Thyroid gland (tissue), 4 donors: ENCODE data around the gene NFIA. TPM values are rescaled to one million over a fixed set of nuclear protein-coding genes. Genes with fewer than 3 reads are reported as not detected.

Source experiments
- DNase-seq, 2 donors: peaks; one replicate each; pipeline ENCODE4 v3.0.0-alpha.2; 2019
- H3K27ac ChIP-seq, 3 donors: fragments of 200-600 bp; sonication (generic); 1 replicate in 2 of 3; 2 replicates in 1 of 3; pipeline ENCODE4 v1.5.1; 2016 to 2019; ENCODE audit warnings: mild to moderate bottlenecking in 1 of 3, moderate library complexity in 1 of 3
- H3K27me3 ChIP-seq: fragments of 200-600 bp; sonication (generic); one replicate; pipeline ENCODE4 v1.5.1; 2019
- H3K36me3 ChIP-seq, 2 donors: fragments of 200-600 bp; sonication (generic); one replicate each; pipeline ENCODE4 v1.5.1; 2016 to 2019
- H3K4me1 ChIP-seq, 2 donors: fragments of 200-600 bp; sonication (generic); one replicate each; pipeline ENCODE4 v1.5.1; 2017 to 2019
- H3K4me3 ChIP-seq, 3 donors: fragments of 200-600 bp; sonication (generic); replicated peaks in 1 of 3; 1 replicate in 2 of 3; 2 replicates in 1 of 3; pipeline ENCODE4 v1.5.1; 2016; ENCODE audit warnings: mild to moderate bottlenecking in 1 of 3
- H3K9me3 ChIP-seq: fragments of 200-600 bp; sonication (generic); one replicate; pipeline ENCODE4 v1.5.1; 2017
- CTCF ChIP-seq, 6 experiments: fragments of 200-600 bp in 3 of 6; fragments of 450-650 bp in 3 of 6; sonication (generic) in 3 of 6; IDR thresholded peaks; one replicate each; pipeline ENCODE4 v1.5.1; 2016 to 2019; ENCODE audit warnings: antibody characterized with exemption in 6 of 6, mild to moderate bottlenecking in 2 of 6, inconsistent platforms in 1 of 6, moderate library complexity in 1 of 6
- POLR2A ChIP-seq, 2 donors: fragments of 450-650 bp; IDR thresholded peaks; one replicate each; pipeline ENCODE4 v1.6.1; 2017; ENCODE audit warnings: antibody characterized with exemption in 2 of 2, mild to moderate bottlenecking in 2 of 2, moderate library complexity in 1 of 2
- WGBS, 2 donors: methylation state at CpG; one replicate each; pipeline ENCODE4 v1.1.5; 2017; 5-methylcytosine and 5-hydroxymethylcytosine counted together
- intact Hi-C: fragments of 100-400 bp; cut with DNase I; formaldehyde crosslinking; loops from one replicate; pipeline ENCODE4 v1.15.1; 2023
- total RNA-seq, 4 donors: library from RNA; depleted of rRNA; stranded (reverse); fragments of >200 nt; gene quantifications; one replicate each; pipeline ENCODE4 v1.2.3, GENCODE V29; 2016

Gene NFIA
- total RNA-seq, 4 donors from 2014 or later: 105 to 149 (median 118) TPM

GRCh38 chr1:61490924-61491323 lies 408.6 kb downstream of the NFIA start:
- no peaks in the 10 kb centered on the region for H3K27me3 ChIP-seq
- no peaks in the 10 kb centered on the region for H3K9me3 ChIP-seq
- no peak overlapping the region for H3K4me3 ChIP-seq
- intact Hi-C loops: no loop called here
- 78 to 82% methylated on average over 4 of the region's 4 CpGs for WGBS, 2 donors
- H3K4me1 ChIP-seq: no peaks in the 10 kb centered on the region
- no peaks in the 10 kb centered on the region for H3K36me3 ChIP-seq
- TF ChIP-seq POLR2A (IDR thresholded peaks at IDR 0.05) (no peak), CTCF (IDR thresholded peaks at IDR 0.05) (no peak)
- no peak for DNase-seq
- no peak overlapping the region for H3K27ac ChIP-seq

- intact Hi-C loops: no loop called here
- 75 to 79% methylated on average over 4 of the region's 4 CpGs for WGBS, 2 donors
- no peaks in the 10 kb centered on the region for H3K9me3 ChIP-seq
- no peak overlapping the region for H3K27ac ChIP-seq
- H3K4me3 ChIP-seq: no peak overlapping the region
- no peaks in the 10 kb centered on the region for H3K4me1 ChIP-seq
- no peaks in the 10 kb centered on the region for H3K36me3 ChIP-seq
- H3K27me3 ChIP-seq: no peaks in the 10 kb centered on the region
- no peak for DNase-seq
- TF ChIP-seq CTCF (IDR thresholded peaks at IDR 0.05) (no peak), POLR2A (IDR thresholded peaks at IDR 0.05) (no peak)
Observed at GRCh38 chr1:61491497-61491896, 409.1 kb downstream of the NFIA start.

- no peak overlapping the region for H3K27ac ChIP-seq
- WGBS, 2 donors: 82 to 85% methylated on average over 3 of the region's 3 CpGs
- no peaks in the 10 kb centered on the region for H3K27me3 ChIP-seq
- H3K4me3 ChIP-seq: no peak overlapping the region
- TF ChIP-seq POLR2A (IDR thresholded peaks at IDR 0.05): no peak
- TF ChIP-seq CTCF (IDR thresholded peaks at IDR 0.05): no peak
- H3K9me3 ChIP-seq: no peaks in the 10 kb centered on the region
- intact Hi-C loops: no loop called here
- H3K4me1 ChIP-seq: no peaks in the 10 kb centered on the region
- H3K36me3 ChIP-seq: no peaks in the 10 kb centered on the region
- no peak for DNase-seq
Observed at GRCh38 chr1:61494000-61494399, 411.6 kb downstream of the NFIA start.

GRCh38 chr1:61496501-61496900 lies 414.1 kb downstream of the NFIA start:
- no peak for DNase-seq
- Histone ChIP-seq H3K9me3 (no peaks in the 10 kb centered on the region), H3K4me3 (no peak overlapping the region), H3K4me1 (no peaks in the 10 kb centered on the region), H3K27ac (no peak overlapping the region), H3K36me3 (no peaks in the 10 kb centered on the region), H3K27me3 (no peaks in the 10 kb centered on the region)
- TF ChIP-seq CTCF (IDR thresholded peaks at IDR 0.05) (no peak), POLR2A (IDR thresholded peaks at IDR 0.05) (no peak)
- 73 to 80% methylated on average over 4 of the region's 4 CpGs for WGBS, 2 donors
- intact Hi-C loops: no loop called here

- Histone ChIP-seq H3K4me1 (no peaks in the 10 kb centered on the region), H3K36me3 (no peaks in the 10 kb centered on the region), H3K9me3 (no peaks in the 10 kb centered on the region), H3K27me3 (no peaks in the 10 kb centered on the region), H3K4me3 (no peak overlapping the region), H3K27ac (no peak overlapping the region)
- intact Hi-C loops: no loop called here
- no peak for DNase-seq
- 91 to 94% methylated on average over 3 of the region's 3 CpGs for WGBS, 2 donors
- TF ChIP-seq CTCF (IDR thresholded peaks at IDR 0.05): no peak
Observed at GRCh38 chr1:61497013-61497412, 414.7 kb downstream of the NFIA start.
